OCI-LY3 (cell line): ENCODE results near the gene ATG10.

Source experiments
- CTCF ChIP-seq: fragments of 200-600, 300-600 bp; sonication (generic); IDR thresholded peaks from 2 replicates; pipeline ENCODE4 v1.5.1; 2014; ENCODE audit warnings: antibody characterized with exemption, low read length, low read depth
- EZH2phosphoT487 ChIP-seq: fragments of 200-600 bp; shearing (Covaris generic); IDR thresholded peaks from 2 replicates; pipeline ENCODE4 v1.6.1; 2018; ENCODE audit warnings: antibody characterized with exemption, mixed run types, low read depth

- TF ChIP-seq CTCF: no peak
- TF ChIP-seq EZH2phosphoT487: no peak
These were observed 272.3 kb downstream of the ATG10 start for GRCh38 chr5:82244151-82244550.
